Tibial nerve (tissue), 4 donors: Measurements from ENCODE around the gene TUB.

ENCODE experiments used
- CTCF ChIP-seq, 5 experiments: fragments of 200-600 bp in 3 of 5; fragments of 450-650 bp in 2 of 5; sonication (generic) in 3 of 5; IDR thresholded peaks; one replicate each; pipeline ENCODE4 v1.5.1; 2016 to 2019; ENCODE audit warnings: antibody characterized with exemption in 5 of 5, mild to moderate bottlenecking in 3 of 5, moderate library complexity in 2 of 5
- EP300 ChIP-seq, 2 donors: sonication (generic); formaldehyde crosslinking; IDR thresholded peaks; one replicate each; pipeline ENCODE4 v1.6.1; 2017; ENCODE audit warnings: antibody characterized with exemption in 2 of 2, mild to moderate bottlenecking in 1 of 2
- POLR2A ChIP-seq, 2 donors: fragments of 450-650 bp; IDR thresholded peaks; one replicate each; pipeline ENCODE4 v1.6.1; 2017; ENCODE audit warnings: antibody characterized with exemption in 2 of 2, mild to moderate bottlenecking in 2 of 2, moderate library complexity in 2 of 2

- no peak for TF ChIP-seq CTCF (IDR thresholded peaks at IDR 0.05)
- no peak for TF ChIP-seq POLR2A (IDR thresholded peaks at IDR 0.05)
- TF ChIP-seq EP300 (IDR thresholded peaks at IDR 0.05), result no peak
These were observed 2.9 kb downstream of the TUB start for GRCh38 chr11:8083871-8084281.
